ENCODE data around the gene ORM2. TPM values are rescaled to one million over a fixed set of nuclear protein-coding genes. Genes with fewer than 3 reads are reported as not detected.

The ORM2 gene
- total RNA-seq, 6 experiments from 2014 or later = 3,162 to 5,107 (median 3,869) TPM

- H3K36me3 ChIP-seq = peaks cover 7 to 78% (median 30%) of the 10 kb centered on the region in 4 donors
- H3K4me1 ChIP-seq = peaks cover 0 to 6% (median 0%) of the 10 kb centered on the region in 4 donors
- intact Hi-C loops (cut with DNase I) = no loop called here
- no peak for DNase-seq
- WGBS (ENCODE audit: insufficient coverage, low coverage, low lambda C conversion rate, missing lambda C conversion rate) = 79% methylated on average over 4 of the region's 15 CpGs
- no peaks in the 10 kb centered on the region for H3K27me3 ChIP-seq
- H3K4me3 ChIP-seq = no peak overlapping the region
- no peak for ATAC-seq
- TF ChIP-seq CTCF (IDR thresholded peaks at IDR 0.05) (no peak), POLR2A (IDR thresholded peaks at IDR 0.05) (no peak)
- H3K9me3 ChIP-seq = no peaks in the 10 kb centered on the region
- H3K27ac ChIP-seq = no peak overlapping the region
Observed at GRCh38 chr9:114347675-114348074, 18.0 kb downstream of the ORM2 start.

- H3K4me3 ChIP-seq = no peak overlapping the region
- no peak overlapping the region for H3K27ac ChIP-seq
- no peak for DNase-seq
- no peaks in the 10 kb centered on the region for H3K9me3 ChIP-seq
- H3K36me3 ChIP-seq = peaks cover 7 to 72% (median 32%) of the 10 kb centered on the region in 4 donors
- H3K4me1 ChIP-seq = peaks cover 0 to 6% (median 0%) of the 10 kb centered on the region in 4 donors
- intact Hi-C loops (cut with DNase I) = no loop called here
- WGBS (ENCODE audit: insufficient coverage, low coverage, low lambda C conversion rate, missing lambda C conversion rate) = 80% methylated on average over 2 of the region's 12 CpGs
- TF ChIP-seq CTCF (IDR thresholded peaks at IDR 0.05) (no peak), POLR2A (IDR thresholded peaks at IDR 0.05) (no peak)
- no peak for ATAC-seq
- no peaks in the 10 kb centered on the region for H3K27me3 ChIP-seq
Observed at GRCh38 chr9:114348261-114348905, 18.7 kb downstream of the ORM2 start.

GRCh38 chr9:114348906-114349482, 19.3 kb downstream of the ORM2 start:
- Histone ChIP-seq H3K9me3 (no peaks in the 10 kb centered on the region), H3K36me3 (peaks cover 7 to 71% (median 33%) of the 10 kb centered on the region in 4 donors), H3K4me3 (no peak overlapping the region), H3K4me1 (peaks cover 0 to 6% (median 0%) of the 10 kb centered on the region in 4 donors), H3K27ac (no peak overlapping the region), H3K27me3 (no peaks in the 10 kb centered on the region)
- peak; percentile 17 to 66 (median 38) for ATAC-seq
- intact Hi-C loops (cut with DNase I) = no loop called here
- TF ChIP-seq CTCF (IDR thresholded peaks at IDR 0.05) (no peak), POLR2A (IDR thresholded peaks at IDR 0.05) (no peak)
- WGBS (ENCODE audit: insufficient coverage, low coverage, low lambda C conversion rate, missing lambda C conversion rate) = 20% methylated on average over 3 of the region's 9 CpGs
- DNase-seq = peak in 1 of 3 donors; percentile 43

GRCh38 chr9:114349713-114350480, 20.2 kb downstream of the ORM2 start:
- ATAC-seq (no peak), DNase-seq (no peak)
- peaks cover 0 to 6% (median 0%) of the 10 kb centered on the region in 4 donors for H3K4me1 ChIP-seq
- no peak overlapping the region for H3K27ac ChIP-seq
- WGBS (ENCODE audit: insufficient coverage, low coverage, low lambda C conversion rate, missing lambda C conversion rate) = 79% methylated on average over 7 of the region's 10 CpGs
- TF ChIP-seq POLR2A (IDR thresholded peaks at IDR 0.05) (no peak), CTCF (IDR thresholded peaks at IDR 0.05) (no peak)
- intact Hi-C loops (cut with DNase I) = no loop called here
- no peaks in the 10 kb centered on the region for H3K9me3 ChIP-seq
- H3K27me3 ChIP-seq = no peaks in the 10 kb centered on the region
- H3K4me3 ChIP-seq = no peak overlapping the region
- H3K36me3 ChIP-seq = peaks cover 7 to 66% (median 30%) of the 10 kb centered on the region in 4 donors
